ENCODE results near the gene ALDH16A1. TPM values are rescaled to one million over a fixed set of nuclear protein-coding genes. Genes with fewer than 3 reads are reported as not detected.
A peak's percentile ranks its signal among the peaks of the same experiment; 100 is the strongest.

ALDH16A1 gene
- total RNA-seq, 4 donors from 2014 or later: 8.0 to 12.6 (median 9.9) TPM

- H3K4me1 ChIP-seq: peaks cover 13 to 18% of the 10 kb centered on the region in 2 donors
- no peaks in the 10 kb centered on the region for H3K36me3 ChIP-seq
- intact Hi-C loops (cut with DNase I; ENCODE audit: low total_unique reads): no loop called here
- ATAC-seq (no peak), DNase-seq (no peak)
- no peak for TF ChIP-seq CTCF (IDR thresholded peaks at IDR 0.05 in 4 of 5, conservative IDR thresholded peaks at IDR 0.05 in 1 of 5)
- no peak for TF ChIP-seq POLR2A (IDR thresholded peaks at IDR 0.05)
- no peak overlapping the region for H3K4me3 ChIP-seq
- in situ Hi-C loops (cut with MboI; ENCODE audit: low sequenced_read_pairs in 4 of 4): no loop called here
- peaks cover 52 to 68% (median 59%) of the 10 kb centered on the region in 3 donors for H3K27me3 ChIP-seq
- no peak overlapping the region for H3K27ac ChIP-seq
- no peaks in the 10 kb centered on the region for H3K9me3 ChIP-seq
Observed at GRCh38 chr19:49418511-49418910, 34.5 kb upstream of the ALDH16A1 start.

GRCh38 chr19:49419173-49419572, 33.9 kb upstream of the ALDH16A1 start:
- no peak overlapping the region for H3K4me3 ChIP-seq
- TF ChIP-seq POLR2A (IDR thresholded peaks at IDR 0.05) (no peak), CTCF (IDR thresholded peaks at IDR 0.05 in 4 of 5, conservative IDR thresholded peaks at IDR 0.05 in 1 of 5) (no peak)
- no peaks in the 10 kb centered on the region for H3K36me3 ChIP-seq
- H3K4me1 ChIP-seq: peaks cover 13 to 21% of the 10 kb centered on the region in 2 donors
- ATAC-seq (no peak), DNase-seq (no peak)
- H3K27me3 ChIP-seq: peaks cover 59 to 74% (median 65%) of the 10 kb centered on the region in 3 donors
- no peak overlapping the region for H3K27ac ChIP-seq
- in situ Hi-C loops (cut with MboI; ENCODE audit: low sequenced_read_pairs in 4 of 4) (no loop called here), intact Hi-C loops (cut with DNase I; ENCODE audit: low total_unique reads) (no loop called here)
- no peaks in the 10 kb centered on the region for H3K9me3 ChIP-seq

- Histone ChIP-seq H3K9me3 (no peaks in the 10 kb centered on the region), H3K27me3 (peaks cover 69 to 85% (median 76%) of the 10 kb centered on the region in 3 donors), H3K36me3 (no peaks in the 10 kb centered on the region), H3K4me3 (no peak overlapping the region), H3K27ac (no peak overlapping the region), H3K4me1 (peaks cover 13 to 21% of the 10 kb centered on the region in 2 donors)
- DNase-seq (no peak), ATAC-seq (no peak)
- TF ChIP-seq CTCF (IDR thresholded peaks at IDR 0.05 in 4 of 5, conservative IDR thresholded peaks at IDR 0.05 in 1 of 5): no peak
- no peak for TF ChIP-seq POLR2A (IDR thresholded peaks at IDR 0.05)
- in situ Hi-C loops (cut with MboI; ENCODE audit: low sequenced_read_pairs in 4 of 4) (no loop called here), intact Hi-C loops (cut with DNase I; ENCODE audit: low total_unique reads) (no loop called here)
Observed at GRCh38 chr19:49420227-49420626, 32.8 kb upstream of the ALDH16A1 start.

DNA sequence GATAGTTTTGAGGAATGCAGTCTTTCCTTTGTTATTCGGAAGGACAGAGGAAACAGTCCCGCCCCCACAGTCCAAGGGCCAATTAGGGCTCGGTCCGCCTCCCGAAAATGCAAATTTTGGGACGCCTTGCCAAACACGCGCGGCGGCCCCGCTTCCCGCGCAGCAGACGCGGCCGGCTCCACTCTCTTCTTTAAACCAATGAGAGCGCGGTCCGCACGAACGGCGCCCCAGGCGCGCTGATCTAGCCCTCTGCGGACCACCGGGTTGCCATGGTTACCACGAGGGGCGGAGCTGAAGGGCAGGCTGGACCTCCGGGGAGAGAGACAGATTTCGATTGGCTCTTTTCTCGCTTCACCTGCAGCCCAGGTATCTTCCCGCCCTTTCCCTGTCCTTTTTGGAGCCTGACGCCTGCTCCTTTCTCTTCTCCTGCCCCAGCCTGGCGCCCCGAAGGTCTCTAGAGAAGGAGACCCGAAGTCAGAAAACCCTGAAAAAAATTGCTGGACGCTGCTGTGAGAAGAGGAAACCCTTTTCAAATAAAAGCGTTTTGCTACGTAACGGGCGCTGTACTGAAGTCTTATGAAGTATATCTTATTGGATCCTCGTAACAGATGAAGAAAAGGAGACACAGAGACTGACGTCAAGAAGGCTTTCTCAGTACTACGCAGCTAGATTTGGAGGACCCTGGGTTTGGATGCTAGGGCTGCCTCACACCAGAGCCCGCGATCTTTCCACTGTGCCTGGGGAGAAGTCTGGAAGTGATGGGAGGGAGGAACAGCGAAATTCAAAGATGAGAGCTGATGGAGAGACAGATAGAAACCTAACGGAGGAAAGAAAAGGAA, 31.8 kb upstream of the ALDH16A1 start:
- DNase-seq (no peak), ATAC-seq (no peak)
- H3K9me3 ChIP-seq: no peaks in the 10 kb centered on the region
- H3K36me3 ChIP-seq: no peaks in the 10 kb centered on the region
- peak overlapping the region in 1 of 4 donors; percentile 10 for H3K4me3 ChIP-seq
- intact Hi-C loops (cut with DNase I; ENCODE audit: low total_unique reads) (no loop called here), in situ Hi-C loops (cut with MboI; ENCODE audit: low sequenced_read_pairs in 4 of 4) (no loop called here)
- no peak overlapping the region for H3K27ac ChIP-seq
- TF ChIP-seq CTCF (IDR thresholded peaks at IDR 0.05 in 4 of 5, conservative IDR thresholded peaks at IDR 0.05 in 1 of 5) (no peak), POLR2A (IDR thresholded peaks at IDR 0.05) (no peak)
- H3K4me1 ChIP-seq: peaks cover 13 to 21% of the 10 kb centered on the region in 2 donors
- H3K27me3 ChIP-seq: peaks cover 80 to 95% (median 86%) of the 10 kb centered on the region in 3 donors

Measured in gastrocnemius medialis (tissue), 4 donors.